Prostate gland (tissue), 2 donors: ENCODE results near the gene BRSK2. TPM values are rescaled to one million over a fixed set of nuclear protein-coding genes. Genes with fewer than 3 reads are reported as not detected.

Experiments used
- DNase-seq: peaks from one replicate; pipeline ENCODE4 v3.0.0-alpha.2; 2019; ENCODE audit warnings: low spot score
- H3K27ac ChIP-seq, 2 donors: fragments of 200-600 bp; sonication (generic); 2 replicates each; pipeline ENCODE4 v1.5.1; 2017 to 2019
- H3K27me3 ChIP-seq: fragments of 200-600 bp; sonication (generic); replicated peaks from 2 replicates; pipeline ENCODE4 v1.5.1; 2019; ENCODE audit not compliant: insufficient read depth
- H3K36me3 ChIP-seq, 2 donors: fragments of 200-600 bp; sonication (generic); 1 replicate in 1 of 2; 2 replicates in 1 of 2; pipeline versions ENCODE4 v1.5.1 to v1.8.1; 2017 to 2019
- H3K4me1 ChIP-seq: fragments of 200-600 bp; sonication (generic); replicated peaks from 2 replicates; pipeline ENCODE4 v1.5.1; 2019
- H3K4me3 ChIP-seq, 2 donors: fragments of 200-600 bp; sonication (generic); 2 replicates each; pipeline ENCODE4 v1.5.1; 2017 to 2019
- H3K9me3 ChIP-seq: fragments of 200-600 bp; sonication (generic); 2 replicates; pipeline ENCODE4 v1.5.1; 2017
- CTCF ChIP-seq, 4 experiments: fragments of 200-600 bp in 2 of 4; fragments of 450-650 bp in 2 of 4; sonication (generic) in 2 of 4; IDR thresholded peaks; 1 replicate in 3 of 4; 2 replicates in 1 of 4; pipeline ENCODE4 v1.5.1; 2016 to 2019; ENCODE audit warnings: antibody characterized with exemption in 4 of 4, mild to moderate bottlenecking in 2 of 4, moderate library complexity in 2 of 4
- POLR2A ChIP-seq: fragments of 450-650 bp; IDR thresholded peaks from one replicate; pipeline ENCODE4 v1.6.1; 2016; ENCODE audit warnings: antibody characterized with exemption, mild to moderate bottlenecking
- POLR2AphosphoS5 ChIP-seq: sonication (generic); formaldehyde crosslinking; IDR thresholded peaks from one replicate; pipeline ENCODE4 v1.6.1; 2017; ENCODE audit warnings: antibody characterized with exemption
- WGBS: methylation state at CpG from one replicate; pipeline ENCODE4 v1.1.5; 2018; 5-methylcytosine and 5-hydroxymethylcytosine counted together
- intact Hi-C: fragments of 100-400 bp; cut with DNase I; formaldehyde crosslinking; loops from one replicate; pipeline ENCODE4 v1.14.2; 2022
- total RNA-seq, 2 donors: library from RNA; depleted of rRNA; stranded (reverse); fragments of >200 nt; gene quantifications; one replicate each; pipeline ENCODE4 v1.1.0, GENCODE V29; 2016

Gene BRSK2
- total RNA-seq, 2 donors from 2014 or later = 0.96 to 29.7 TPM

DNA sequence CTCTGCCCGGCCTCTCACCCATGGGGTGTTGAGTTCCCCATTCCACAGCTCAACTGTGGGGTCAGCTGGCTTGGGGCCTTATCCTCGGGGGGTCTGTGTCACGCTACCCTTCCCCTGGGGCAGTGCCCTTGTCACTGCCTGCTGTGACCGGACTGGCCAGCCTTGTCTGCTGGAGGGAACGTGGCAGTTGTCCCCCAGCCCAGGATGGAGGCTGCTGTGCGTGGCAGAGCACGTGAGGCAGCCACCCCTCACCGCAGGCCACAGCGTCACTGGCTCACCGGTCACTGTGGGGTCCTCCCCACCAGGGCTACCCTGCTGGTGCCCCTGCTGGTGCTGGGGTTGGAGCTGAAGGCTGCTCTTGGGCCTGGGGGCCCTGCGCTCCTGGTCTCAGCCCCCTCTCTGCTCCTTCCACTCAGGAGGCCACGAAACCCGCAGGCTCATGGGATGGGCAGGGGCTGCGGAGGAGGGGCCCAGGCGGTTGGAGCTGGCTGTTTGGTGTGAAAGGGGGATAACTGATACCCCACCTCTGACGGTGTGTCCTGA is 13.4 kb downstream of the BRSK2 start:
- DNase-seq = no peak
- H3K4me3 ChIP-seq = no peak overlapping the region
- TF ChIP-seq POLR2AphosphoS5 (no peak), CTCF (IDR thresholded peaks at IDR 0.05) (no peak), POLR2A (no peak)
- no peaks in the 10 kb centered on the region for H3K4me1 ChIP-seq
- 84% methylated on average over 15 of the region's 16 CpGs for WGBS
- intact Hi-C loops = no loop called here
- no peaks in the 10 kb centered on the region for H3K27me3 ChIP-seq
- H3K9me3 ChIP-seq = no peaks in the 10 kb centered on the region
- H3K27ac ChIP-seq = no peak overlapping the region
- H3K36me3 ChIP-seq = no peaks in the 10 kb centered on the region

DNA sequence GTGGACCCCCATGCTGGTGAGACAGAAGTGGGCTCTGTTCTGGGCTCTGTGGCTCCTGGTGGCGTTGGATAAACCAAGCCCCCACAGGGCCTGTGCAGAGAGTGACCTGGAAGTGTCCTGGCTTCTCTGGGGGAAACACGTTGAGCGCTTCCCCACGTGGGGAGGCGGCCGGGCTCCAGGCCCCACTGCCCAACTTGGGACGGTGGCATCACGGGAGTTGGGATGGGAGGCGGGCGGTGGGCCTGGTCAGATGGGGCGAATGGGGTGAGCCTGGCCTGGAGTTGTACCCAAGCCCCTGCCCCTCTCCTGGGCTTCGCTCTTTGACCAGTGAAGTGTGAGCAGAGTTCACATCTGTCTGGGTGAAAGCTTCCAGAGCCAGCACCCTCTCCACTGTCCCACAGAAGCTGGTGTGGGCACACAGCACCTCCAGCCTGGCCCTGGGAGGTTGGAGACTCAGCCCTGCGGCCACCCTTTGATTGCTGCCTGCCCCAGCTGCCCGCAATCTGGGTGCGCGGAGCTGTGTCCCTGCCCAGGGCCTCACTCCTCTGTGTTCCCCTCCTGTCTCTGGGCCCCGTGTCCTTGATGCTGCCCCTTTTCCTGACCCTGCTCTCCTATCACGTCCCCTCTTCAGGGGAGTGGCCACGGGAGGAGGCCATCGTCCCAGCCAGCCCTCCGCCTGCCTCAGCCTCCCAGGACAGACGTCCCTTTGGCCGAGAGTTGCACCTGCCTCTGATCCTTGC is 14.2 kb downstream of the BRSK2 start:
- no peak for TF ChIP-seq POLR2A
- no peak for TF ChIP-seq POLR2AphosphoS5
- TF ChIP-seq CTCF (IDR thresholded peaks at IDR 0.05) = no peak
- no peaks in the 10 kb centered on the region for H3K4me1 ChIP-seq
- intact Hi-C loops = no loop called here
- no peaks in the 10 kb centered on the region for H3K9me3 ChIP-seq
- H3K27ac ChIP-seq = no peak overlapping the region
- no peak overlapping the region for H3K4me3 ChIP-seq
- no peaks in the 10 kb centered on the region for H3K36me3 ChIP-seq
- DNase-seq = no peak
- no peaks in the 10 kb centered on the region for H3K27me3 ChIP-seq
- WGBS = 77% methylated on average over 23 of the region's 23 CpGs

- no peak for TF ChIP-seq CTCF (IDR thresholded peaks at IDR 0.05)
- TF ChIP-seq POLR2A = no peak
- no peak for TF ChIP-seq POLR2AphosphoS5
- H3K4me3 ChIP-seq = no peak overlapping the region
- no peak overlapping the region for H3K27ac ChIP-seq
- 72% methylated on average over 15 of the region's 25 CpGs for WGBS
- intact Hi-C loops = no loop called here
- H3K4me1 ChIP-seq = no peaks in the 10 kb centered on the region
- no peaks in the 10 kb centered on the region for H3K27me3 ChIP-seq
- H3K36me3 ChIP-seq = no peaks in the 10 kb centered on the region
- no peak for DNase-seq
- H3K9me3 ChIP-seq = no peaks in the 10 kb centered on the region
These were observed 14.9 kb downstream of the BRSK2 start for GRCh38 chr11:1404461-1405185.

- H3K4me1 ChIP-seq = no peaks in the 10 kb centered on the region
- TF ChIP-seq POLR2A (no peak), CTCF (IDR thresholded peaks at IDR 0.05) (no peak), POLR2AphosphoS5 (no peak)
- H3K9me3 ChIP-seq = no peaks in the 10 kb centered on the region
- peaks cover 1% of the 10 kb centered on the region for H3K27me3 ChIP-seq
- no peak for DNase-seq
- no peak overlapping the region for H3K4me3 ChIP-seq
- H3K36me3 ChIP-seq = no peaks in the 10 kb centered on the region
- no peak overlapping the region for H3K27ac ChIP-seq
- intact Hi-C loops = no loop called here
- WGBS = 83% methylated on average over 23 of the region's 24 CpGs
These were observed 15.7 kb downstream of the BRSK2 start for GRCh38 chr11:1405186-1406020.
